ENCODE measurements around the gene PDGFD.
"Not testable (repeated sequence)": the region's sequence is repeated elsewhere in the genome, so short reads cannot be mapped to it uniquely, and the experiment has no call there.

PDGFD gene

GRCh38 chr11:104049116-104049515 is 114.8 kb downstream of the PDGFD start:
- DNase-seq, result no peak

- DNase-seq, result not testable (repeated sequence)
Measured at GRCh38 chr11:104046858-104047257, 117.1 kb downstream of the PDGFD start.

GRCh38 chr11:104046331-104046730 is 117.6 kb downstream of the PDGFD start:
- DNase-seq, result no peak

GRCh38 chr11:104043678-104044239 is 120.2 kb downstream of the PDGFD start:
- no peak for DNase-seq

GRCh38 chr11:104043142-104043541 is 120.8 kb downstream of the PDGFD start:
- no peak for DNase-seq

- DNase-seq, result no peak
Measured at GRCh38 chr11:104041792-104042191, 122.2 kb downstream of the PDGFD start.

- no peak for DNase-seq
Measured at GRCh38 chr11:104036995-104037394, 127.0 kb downstream of the PDGFD start.

- DNase-seq, result no peak
Measured at GRCh38 chr11:104036588-104036987, 127.4 kb downstream of the PDGFD start, which contains the start of gene DDI1. TSS of gene DDI1 (plus strand) at chr11:104036640. CDS start at chr11:104036823, 183 bp downstream.

GRCh38 chr11:104033561-104033960 is 130.4 kb downstream of the PDGFD start:
- no peak for DNase-seq

GRCh38 chr11:104033134-104033533 is 130.8 kb downstream of the PDGFD start:
- no peak for DNase-seq

- no peak for DNase-seq
Measured at GRCh38 chr11:104028476-104029263, 135.3 kb downstream of the PDGFD start.

GRCh38 chr11:104024572-104024971 is 139.4 kb downstream of the PDGFD start:
- no peak for DNase-seq

- DNase-seq, result no peak
Measured at GRCh38 chr11:104015649-104016415, 148.1 kb downstream of the PDGFD start.

GRCh38 chr11:104011044-104011443 is 152.9 kb downstream of the PDGFD start:
- no peak for DNase-seq

GRCh38 chr11:104009744-104010143 is 154.2 kb downstream of the PDGFD start:
- DNase-seq, result no peak

- no peak for DNase-seq
Measured at GRCh38 chr11:104005234-104005855, 158.6 kb downstream of the PDGFD start.

GRCh38 chr11:104003491-104003890 is 160.5 kb downstream of the PDGFD start:
- no peak for DNase-seq

GRCh38 chr11:104001561-104002056 is 162.3 kb downstream of the PDGFD start:
- no peak for DNase-seq

GRCh38 chr11:104000798-104001197 is 163.1 kb downstream of the PDGFD start:
- DNase-seq, result no peak

GRCh38 chr11:103998826-103999508 is 165.0 kb downstream of the PDGFD start:
- DNase-seq, result no peak

- DNase-seq, result no peak
Measured at GRCh38 chr11:103997082-103997481, 166.9 kb downstream of the PDGFD start.

- DNase-seq, result no peak
Measured at GRCh38 chr11:103995896-103996295, 168.1 kb downstream of the PDGFD start.

Measured in NCI-H748 treated with DMSO at 0.1 percent for 48 hours (cell line).